Heart left ventricle (tissue), 16 donors: ENCODE results near the gene SLC10A7. TPM values are rescaled to one million over a fixed set of nuclear protein-coding genes. Genes with fewer than 3 reads are reported as not detected.

Experiments
- ATAC-seq, 4 donors: fragments of 200-7000 bp; cut with Tn5 transposase; one replicate each; pipeline ENCODE4 v1.9.1; 2020 to 2022; ENCODE audit warnings: moderate library complexity in 4 of 4, mild to moderate bottlenecking in 3 of 4, moderate number of reproducible peaks in 1 of 4
- DNase-seq, 5 donors: peaks; one replicate each; pipeline ENCODE4 v3.0.0-alpha.2; 2020
- H3K27ac ChIP-seq, 12 donors: fragments of 200-600 bp; sonication (generic) in 4 of 12; one replicate each; pipeline versions ENCODE4 v1.5.0 to v1.8.0; 2016 to 2022; ENCODE audit warnings: mild to moderate bottlenecking in 2 of 12
- H3K27me3 ChIP-seq, 9 donors: fragments of 200-600 bp; sonication (generic) in 2 of 9; one replicate each; pipeline versions ENCODE4 v1.5.1 to v1.8.0; 2016 to 2022; ENCODE audit warnings: mild to moderate bottlenecking in 3 of 9
- H3K36me3 ChIP-seq, 9 donors: fragments of 200-600 bp; sonication (generic) in 2 of 9; one replicate each; pipeline versions ENCODE4 v1.5.0 to v1.8.0; 2018 to 2022; ENCODE audit warnings: mild to moderate bottlenecking in 2 of 9
- H3K4me1 ChIP-seq, 12 donors: fragments of 200-600 bp; sonication (generic) in 4 of 12; one replicate each; pipeline versions ENCODE4 v1.5.0 to v1.8.0; 2016 to 2022; ENCODE audit warnings: mild to moderate bottlenecking in 3 of 12
- H3K4me3 ChIP-seq, 12 donors: fragments of 200-600 bp; sonication (generic) in 4 of 12; one replicate each; pipeline versions ENCODE4 v1.5.0 to v1.8.0; 2017 to 2022; ENCODE audit warnings: mild to moderate bottlenecking in 9 of 12, moderate library complexity in 4 of 12
- H3K9me3 ChIP-seq, 12 donors: fragments of 200-600 bp; sonication (generic) in 4 of 12; one replicate each; pipeline versions ENCODE4 v1.5.0 to v1.8.0; 2016 to 2022; ENCODE audit warnings: mild to moderate bottlenecking in 1 of 12
- CTCF ChIP-seq, 12 donors: fragments of 200-600 bp; sonication (generic) in 4 of 12; IDR thresholded peaks; one replicate each; pipeline versions ENCODE4 v1.5.0 to v1.8.0; 2018 to 2022; ENCODE audit warnings: antibody characterized with exemption in 12 of 12, mild to moderate bottlenecking in 5 of 12
- POLR2A ChIP-seq, 2 donors: fragments of 450-650 bp; IDR thresholded peaks; one replicate each; pipeline ENCODE4 v1.6.1; 2017; ENCODE audit warnings: antibody characterized with exemption in 2 of 2, mild to moderate bottlenecking in 2 of 2, moderate library complexity in 2 of 2
- WGBS, 4 donors: extraction: QIAGEN DNeasy Blood & Tissue Kit in 2 of 4; methylation state at CpG; one replicate each; pipeline versions ENCODE4 v1.1.5 to v1.1.7; 2013 to 2018; 5-methylcytosine and 5-hydroxymethylcytosine counted together
- intact Hi-C, 10 donors: fragments of 100-400 bp; cut with DNase I; formaldehyde crosslinking; loops; one replicate each; pipeline versions ENCODE4 v1.11.1 to v1.14.2; 2022
- polyA plus RNA-seq, 2 donors: library from polyadenylated mRNA; stranded (reverse); fragments of 200-250 nt; gene quantifications; one replicate each; pipeline ENCODE4 v1.2.3, GENCODE V29; 2013
- total RNA-seq, 9 donors: library from RNA; depleted of rRNA in 2 of 9; stranded (reverse); fragments of >200 nt in 2 of 9; fragmentation: NEBNext Ultra II Directional in 3 of 9; extraction: Animal tissue kit (Norgen Biotek cat#: 25700) in 3 of 9; gene quantifications; one replicate each; pipeline versions ENCODE4 v1.1.0 to v1.2.4, GENCODE V29; 2016 to 2023
- donor health status: ischemic (EF 13 %, LVEDD 7.1; RV severe dilation, severe dysfunction).
- donor health status: healthy with polysubstance abuse.
- donor health status: DM: no; HTN: yes; CAD: no.
- donor health status: DM: no; HTN: no; CAD: no.
- donor health status: ischemic (EF 25% LVEDD 6.9; RV normal size, moderate dysfunction).
- donor health status: ischemic (EF 25% LVEDD 5.7; RV mildly dilated, moderate dysfunction).
- donor health status: healthy.
- donor health status: DM: yes; HTN: yes; CAD: no.
- donor health status: ischemic (EF 35%, LVEDD 5.7; RV mildly dilated, moderate dysfunction).
- donor health status: nonischemic (EF 11% LVEDD 7.7; RV severe dilation, severe dysfunction).
- donor health status: DM: yes; HTN: yes; CAD: no.
- donor health status: PGD.
- donor health status: ischemic (EF 29% LVEDD 5.4; RV normal size, mild dysfunction).
- donor health status: nonischemic (EF 23%, LVEDD 6.1; RV moderate dilation, normal function).

SLC10A7 gene
- total and polyA plus RNA-seq, 11 donors: 1.2 to 8.7 (median 3.1) TPM

GRCh38 chr4:146548443-146548842 lies 26.7 kb upstream of the SLC10A7 start:
- no peaks in the 10 kb centered on the region for H3K27me3 ChIP-seq
- no peaks in the 10 kb centered on the region for H3K4me1 ChIP-seq
- no peaks in the 10 kb centered on the region for H3K36me3 ChIP-seq
- H3K9me3 ChIP-seq: peaks cover 0 to 7% (median 1%) of the 10 kb centered on the region in 12 donors
- intact Hi-C loops: no loop called here
- DNase-seq: no peak
- H3K27ac ChIP-seq: no peak overlapping the region
- no peak overlapping the region for H3K4me3 ChIP-seq
- WGBS, 4 donors: 58 to 93% (median 76%) methylated on average over 1 of the region's 1 CpG
- no peak for TF ChIP-seq POLR2A (IDR thresholded peaks at IDR 0.05)
- TF ChIP-seq CTCF (IDR thresholded peaks at IDR 0.05): no peak
- no peak for ATAC-seq

GRCh38 chr4:146545102-146545501 lies 23.4 kb upstream of the SLC10A7 start:
- H3K4me3 ChIP-seq: no peak overlapping the region
- H3K36me3 ChIP-seq: no peaks in the 10 kb centered on the region
- no peaks in the 10 kb centered on the region for H3K27me3 ChIP-seq
- intact Hi-C loops: no loop called here
- no peak overlapping the region for H3K27ac ChIP-seq
- peaks cover 0 to 17% (median 2%) of the 10 kb centered on the region in 12 donors for H3K9me3 ChIP-seq
- H3K4me1 ChIP-seq: no peaks in the 10 kb centered on the region
- 59 to 71% (median 69%) methylated on average over 2 of the region's 2 CpGs for WGBS, 4 donors
- no peak for ATAC-seq
- TF ChIP-seq CTCF (IDR thresholded peaks at IDR 0.05) (no peak), POLR2A (IDR thresholded peaks at IDR 0.05) (no peak)
- DNase-seq: no peak

- no peak for ATAC-seq
Measured at GRCh38 chr4:146534178-146534577, 12.4 kb upstream of the SLC10A7 start.

GRCh38 chr4:146525754-146526153 lies 4.0 kb upstream of the SLC10A7 start:
- DNase-seq (no peak), ATAC-seq (no peak)
- Histone ChIP-seq H3K36me3 (no peaks in the 10 kb centered on the region), H3K27ac (no peak overlapping the region), H3K4me3 (no peak overlapping the region), H3K4me1 (peaks cover 0 to 9% (median 5%) of the 10 kb centered on the region in 12 donors), H3K9me3 (no peaks in the 10 kb centered on the region), H3K27me3 (peaks cover 0 to 2% (median 0%) of the 10 kb centered on the region in 9 donors)
- intact Hi-C loops: loop anchor here in 2 of 10 donors (10.0 kb wide), 2 partner anchors 181 to 431 kb away; no protein-coding TSS in a partner anchor
- 22 to 52% (median 46%) methylated on average over 2 of the region's 2 CpGs for WGBS, 4 donors
- no peak for TF ChIP-seq POLR2A (IDR thresholded peaks at IDR 0.05)
- TF ChIP-seq CTCF (IDR thresholded peaks at IDR 0.05): no peak

More at GRCh38 chr4:146534178-146534577, 12.4 kb upstream of the SLC10A7 start:
- TF ChIP-seq POLR2A (IDR thresholded peaks at IDR 0.05): no peak
- TF ChIP-seq CTCF (IDR thresholded peaks at IDR 0.05): no peak
- no peak overlapping the region for H3K4me3 ChIP-seq
- DNase-seq: no peak
- no peaks in the 10 kb centered on the region for H3K36me3 ChIP-seq
- no peaks in the 10 kb centered on the region for H3K27me3 ChIP-seq
- H3K9me3 ChIP-seq: peaks cover 0 to 13% (median 0%) of the 10 kb centered on the region in 12 donors
- intact Hi-C loops: no loop called here
- no peaks in the 10 kb centered on the region for H3K4me1 ChIP-seq
- H3K27ac ChIP-seq: no peak overlapping the region
